Measurements from ENCODE around the gene HECW1.

Gene HECW1

DNA sequence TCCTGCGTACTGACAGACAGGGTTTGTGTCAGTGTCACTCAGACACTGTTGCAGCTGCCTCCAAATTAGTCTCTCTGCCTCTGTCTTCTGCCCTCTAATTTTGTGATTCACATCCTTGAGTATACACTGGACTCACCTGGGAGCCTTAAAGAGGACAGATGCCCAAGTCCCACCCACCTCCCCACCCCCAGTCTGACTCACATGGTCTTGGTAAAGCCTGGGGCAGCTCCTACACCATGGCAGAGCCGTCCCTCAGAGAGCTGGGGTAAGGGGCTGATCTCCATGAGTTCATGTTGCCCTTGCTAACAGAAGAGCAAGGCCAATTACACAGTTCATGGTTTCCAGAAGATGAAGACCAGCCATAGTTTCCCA lies 272.8 kb downstream of the HECW1 start:
- no peak for DNase-seq (ENCODE audit: low spot score)
- TF ChIP-seq, protein P1, sequence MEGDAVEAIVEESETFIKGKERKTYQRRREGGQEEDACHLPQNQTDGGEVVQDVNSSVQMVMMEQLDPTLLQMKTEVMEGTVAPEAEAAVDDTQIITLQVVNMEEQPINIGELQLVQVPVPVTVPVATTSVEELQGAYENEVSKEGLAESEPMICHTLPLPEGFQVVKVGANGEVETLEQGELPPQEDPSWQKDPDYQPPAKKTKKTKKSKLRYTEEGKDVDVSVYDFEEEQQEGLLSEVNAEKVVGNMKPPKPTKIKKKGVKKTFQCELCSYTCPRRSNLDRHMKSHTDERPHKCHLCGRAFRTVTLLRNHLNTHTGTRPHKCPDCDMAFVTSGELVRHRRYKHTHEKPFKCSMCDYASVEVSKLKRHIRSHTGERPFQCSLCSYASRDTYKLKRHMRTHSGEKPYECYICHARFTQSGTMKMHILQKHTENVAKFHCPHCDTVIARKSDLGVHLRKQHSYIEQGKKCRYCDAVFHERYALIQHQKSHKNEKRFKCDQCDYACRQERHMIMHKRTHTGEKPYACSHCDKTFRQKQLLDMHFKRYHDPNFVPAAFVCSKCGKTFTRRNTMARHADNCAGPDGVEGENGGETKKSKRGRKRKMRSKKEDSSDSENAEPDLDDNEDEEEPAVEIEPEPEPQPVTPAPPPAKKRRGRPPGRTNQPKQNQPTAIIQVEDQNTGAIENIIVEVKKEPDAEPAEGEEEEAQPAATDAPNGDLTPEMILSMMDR (IDR thresholded peaks at IDR 0.05; ENCODE audit: extremely low read depth, missing control alignments) = no peak

DNA sequence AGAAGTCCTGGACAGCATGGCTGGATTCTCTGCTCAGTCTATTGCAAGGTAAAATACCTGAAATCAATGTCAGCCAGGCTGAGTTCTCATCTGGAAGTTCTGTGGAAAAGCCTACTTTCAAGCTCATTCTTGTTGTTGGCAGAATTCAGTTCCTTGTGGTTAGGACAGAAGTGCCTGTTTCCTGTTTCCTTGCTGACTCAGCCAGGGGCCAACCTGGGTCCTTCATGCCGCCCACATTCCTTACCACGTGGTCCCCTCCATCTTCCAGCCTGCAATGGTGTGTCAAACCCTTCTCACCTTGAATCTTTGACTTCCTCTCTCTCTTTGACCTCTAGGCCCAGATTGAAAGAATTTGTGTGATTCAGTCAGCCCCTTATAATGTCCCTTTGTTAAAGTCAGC lies 273.4 kb downstream of the HECW1 start:
- TF ChIP-seq, protein P1 (IDR thresholded peaks at IDR 0.05; ENCODE audit: extremely low read depth, missing control alignments) = no peak
- DNase-seq (ENCODE audit: low spot score) = no peak

DNA sequence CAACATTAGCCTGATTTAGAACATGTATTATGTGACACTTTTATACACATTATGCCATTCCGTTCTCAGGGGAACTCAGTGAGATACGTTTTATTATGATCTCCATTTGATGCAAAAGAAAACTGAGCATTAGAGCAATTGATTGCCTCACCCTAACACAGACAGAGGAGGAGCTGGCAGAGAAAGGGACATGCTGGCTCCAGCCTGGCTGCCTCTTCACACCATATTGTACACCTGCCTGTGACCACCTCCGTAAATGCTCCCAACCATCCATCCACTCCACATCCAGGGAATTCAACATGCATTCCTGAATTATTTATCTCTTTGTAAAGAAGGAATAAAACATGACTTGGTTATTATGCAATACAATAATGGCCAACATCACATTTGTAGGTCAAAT lies 275.5 kb downstream of the HECW1 start:
- no peak for DNase-seq (ENCODE audit: low spot score)
- TF ChIP-seq, protein P1 (IDR thresholded peaks at IDR 0.05; ENCODE audit: extremely low read depth, missing control alignments) = no peak

DNA sequence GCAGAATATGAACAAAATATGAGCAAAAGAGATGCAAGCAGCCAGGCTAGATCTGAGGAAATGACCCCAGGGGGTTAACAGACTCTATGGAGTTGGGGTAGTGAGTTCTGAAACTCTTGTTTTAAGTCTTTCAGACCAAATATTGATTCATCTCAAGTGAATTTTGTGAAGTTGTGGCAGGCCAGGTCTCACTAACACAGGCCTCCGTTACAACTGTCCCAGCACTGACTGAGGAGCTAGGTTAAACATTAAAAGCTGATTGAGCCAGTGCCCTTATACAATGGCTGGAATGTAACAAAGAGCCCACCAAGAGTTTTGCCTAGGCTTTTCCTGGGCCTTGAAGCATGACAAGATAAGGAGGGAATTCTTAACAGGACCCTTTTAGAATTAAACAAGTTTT lies 278.1 kb downstream of the HECW1 start:
- TF ChIP-seq, protein P1 (IDR thresholded peaks at IDR 0.05; ENCODE audit: extremely low read depth, missing control alignments) = no peak
- no peak for DNase-seq (ENCODE audit: low spot score)

DNA sequence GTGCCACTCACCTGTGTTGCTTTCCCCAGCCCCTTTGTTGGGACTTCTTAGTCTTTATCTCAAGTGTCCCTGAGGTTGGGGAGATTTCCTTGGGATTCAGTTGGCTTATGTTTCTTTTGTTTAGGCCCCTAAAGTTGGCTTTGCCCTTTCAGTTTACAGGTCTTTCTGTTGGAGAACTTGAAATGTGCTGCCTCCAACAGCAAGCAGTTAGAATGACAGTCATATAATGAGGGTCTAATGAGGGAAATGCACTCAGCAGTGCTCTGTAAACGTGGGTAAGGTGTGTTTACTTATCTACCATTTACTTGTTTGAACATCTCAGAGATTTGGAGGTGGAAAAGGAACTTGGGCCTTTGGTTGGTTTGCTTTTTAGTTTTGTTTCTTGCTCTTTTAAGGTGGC lies 279.1 kb downstream of the HECW1 start:
- TF ChIP-seq, protein P1 (IDR thresholded peaks at IDR 0.05; ENCODE audit: extremely low read depth, missing control alignments) = no peak
- no peak for DNase-seq (ENCODE audit: low spot score)

DNA sequence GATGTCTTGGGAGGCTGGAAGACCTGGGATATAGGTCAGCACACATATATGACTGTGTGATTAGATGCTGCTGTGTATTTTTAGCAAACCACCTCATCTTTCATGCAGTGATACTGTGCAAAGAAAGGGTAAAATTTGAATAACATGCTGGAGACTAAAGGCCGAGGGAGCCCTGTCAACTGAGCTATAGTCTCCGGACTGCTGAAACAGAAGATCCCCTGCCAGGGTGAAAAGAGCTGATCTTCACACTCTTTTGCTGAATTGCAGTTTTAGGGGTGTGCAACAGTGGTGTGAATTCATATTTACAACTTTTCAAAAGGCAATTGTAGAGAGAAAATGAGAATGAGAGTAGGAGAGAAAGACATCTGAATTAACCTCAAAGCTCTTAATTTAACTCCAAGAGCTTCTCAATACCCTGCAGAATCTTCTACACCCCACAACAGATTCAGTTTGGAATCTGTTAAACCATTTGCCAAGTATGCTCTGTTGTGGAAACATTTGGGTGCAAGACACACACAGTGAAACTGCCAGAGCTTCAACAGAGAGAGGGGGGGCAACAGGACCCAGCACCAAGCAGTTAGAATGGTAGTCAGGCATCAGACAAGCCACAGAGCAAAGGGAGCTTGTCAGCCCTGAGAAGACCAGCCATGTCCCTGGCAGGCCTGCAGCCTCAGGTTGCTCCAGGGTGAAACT lies 280.3 kb downstream of the HECW1 start:
- TF ChIP-seq, protein P1 (IDR thresholded peaks at IDR 0.05; ENCODE audit: extremely low read depth, missing control alignments) = no peak
- no peak for DNase-seq (ENCODE audit: low spot score)

DNA sequence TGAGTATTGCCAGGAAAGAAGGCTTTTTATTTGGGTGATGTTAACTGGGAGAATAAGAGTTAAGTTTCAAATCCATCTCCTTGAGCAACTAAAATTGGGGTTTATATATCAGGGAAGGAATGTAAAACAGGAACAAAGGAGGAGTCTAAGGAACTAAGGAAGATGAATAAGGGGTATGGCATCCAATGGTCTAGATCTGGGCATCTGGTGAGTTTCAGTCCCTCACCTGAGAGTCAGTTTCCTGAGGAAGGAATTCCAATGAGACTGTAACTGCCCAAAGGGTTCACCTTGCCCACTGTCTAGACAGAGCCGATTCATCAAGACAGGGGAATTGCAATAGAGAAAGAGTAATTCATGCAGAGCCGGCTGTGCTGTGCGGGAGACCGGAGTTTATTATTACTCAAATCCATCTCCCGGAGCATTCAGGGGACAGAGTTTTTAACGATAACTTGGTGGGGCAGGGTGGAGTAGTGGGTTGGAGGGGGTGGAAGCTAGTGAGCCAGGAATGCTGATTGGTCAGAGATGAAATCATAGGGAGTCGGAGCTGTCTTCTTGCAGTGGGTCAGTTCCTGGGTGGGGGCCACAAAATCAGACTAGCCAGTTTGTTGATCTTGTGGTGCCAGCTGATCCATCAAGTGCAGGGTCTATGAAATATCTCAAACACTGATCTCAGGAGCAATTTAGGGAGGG lies 282.1 kb downstream of the HECW1 start:
- no peak for DNase-seq (ENCODE audit: low spot score)
- TF ChIP-seq, protein P1 (IDR thresholded peaks at IDR 0.05; ENCODE audit: extremely low read depth, missing control alignments) = no peak

All from GM20000 (cell line).